Gastrocnemius medialis (tissue), 4 donors: ENCODE measurements around the gene PLAGL2.

Source experiments
- CTCF ChIP-seq, 5 experiments: fragments of 450-650 bp in 3 of 5; fragments of 200-600 bp in 2 of 5; sonication (generic) in 2 of 5; IDR thresholded peaks in 4 of 5; conservative IDR thresholded peaks in 1 of 5; 1 replicate in 4 of 5; 2 replicates in 1 of 5; pipeline ENCODE4 v1.5.1; 2016 to 2019; ENCODE audit warnings: antibody characterized with exemption in 5 of 5, mild to moderate bottlenecking in 3 of 5, moderate library complexity in 3 of 5
- POLR2A ChIP-seq, 2 donors: fragments of 450-650 bp; IDR thresholded peaks; one replicate each; pipeline ENCODE4 v1.6.1; 2017; ENCODE audit warnings: antibody characterized with exemption in 2 of 2, mild to moderate bottlenecking in 2 of 2, moderate library complexity in 2 of 2

DNA sequence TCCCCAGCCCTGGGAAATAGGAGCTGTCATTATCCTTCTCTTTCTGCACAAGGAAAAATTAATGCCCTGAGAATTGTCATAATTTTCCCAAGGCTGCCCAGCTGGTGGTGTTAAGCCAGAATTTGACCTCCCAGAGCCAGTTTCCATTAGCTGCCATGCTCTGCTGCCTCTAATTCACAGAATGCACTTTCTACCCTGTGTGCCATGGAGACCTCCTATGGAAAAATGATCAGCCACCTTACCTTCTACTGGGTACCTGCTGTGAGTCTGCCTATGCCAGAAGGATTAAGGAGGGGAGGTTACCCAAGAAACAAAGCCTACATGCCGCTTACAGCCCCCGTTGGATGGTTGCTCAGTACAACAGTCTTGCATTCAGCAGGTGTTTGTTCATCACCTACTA is 29.3 kb upstream of the PLAGL2 start:
- no peak for TF ChIP-seq CTCF (IDR thresholded peaks at IDR 0.05 in 4 of 5, conservative IDR thresholded peaks at IDR 0.05 in 1 of 5)
- no peak for TF ChIP-seq POLR2A (IDR thresholded peaks at IDR 0.05)
